ENCODE data around the gene RNASE1. TPM values are rescaled to one million over a fixed set of nuclear protein-coding genes. Genes with fewer than 3 reads are reported as not detected.

RNASE1 gene
- polyA plus RNA-seq, 1 donor (not counting 4 experiments of a cell fraction or from before 2014, with no cell fraction given): 0.09 TPM

DNA sequence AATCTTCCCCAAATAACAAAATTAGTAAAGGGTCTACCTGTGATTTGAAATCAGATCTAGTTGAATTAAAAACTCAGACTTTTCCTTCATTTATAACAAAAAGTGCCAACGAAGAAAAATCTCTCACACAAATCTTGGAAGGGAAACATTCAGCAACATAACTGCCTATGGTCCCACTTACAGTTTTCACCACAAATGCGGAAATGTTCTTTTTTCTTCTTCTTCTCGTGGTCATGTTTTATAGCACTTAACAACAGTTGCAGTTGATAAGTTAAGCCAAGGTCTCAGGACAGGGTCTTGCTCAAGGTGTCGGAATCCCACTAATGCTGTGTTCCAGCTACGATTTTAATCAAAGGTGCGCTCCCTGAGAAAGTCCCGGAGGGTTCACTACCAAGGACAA, 11.5 kb downstream of the RNASE1 start:
- Histone ChIP-seq H3K4me2 (ENCODE audit: control insufficient read depth, extremely low read depth, insufficient read depth, low read depth, low read length) (no peak overlapping the region), H3K9ac (ENCODE audit: control insufficient read depth, extremely low read depth, insufficient read depth, low read length) (no peak overlapping the region), H2AFZ (ENCODE audit: control insufficient read depth, low read length) (no peak overlapping the region), H3K9me1 (ENCODE audit: control insufficient read depth, extremely low read depth, insufficient read depth, low read length) (no peaks in the 10 kb centered on the region), H3K27ac (ENCODE audit: control insufficient read depth, insufficient read depth, low read length) (no peak overlapping the region), H3K27me3 (ENCODE audit: control insufficient read depth, extremely low read depth, insufficient read depth, low read length) (no peaks in the 10 kb centered on the region), H3K79me2 (ENCODE audit: control insufficient read depth, insufficient read depth, low read length) (no peaks in the 10 kb centered on the region), H3K9me3 (ENCODE audit: control insufficient read depth, low read depth, low read length) (no peaks in the 10 kb centered on the region), H4K20me1 (ENCODE audit: control insufficient read depth, extremely low read depth, insufficient read depth, low read length) (no peaks in the 10 kb centered on the region), H3K4me1 (ENCODE audit: control insufficient read depth, extremely low read depth, insufficient read depth, low read length) (no peaks in the 10 kb centered on the region), H3K4me3 (ENCODE audit: control insufficient read depth in 2 of 3, extremely low read depth in 1 of 3, insufficient read depth in 2 of 3, low read depth in 1 of 3, low read length in 3 of 3) (no peak overlapping the region), H3K36me3 (ENCODE audit: control insufficient read depth in 2 of 2, extremely low read depth in 1 of 2, insufficient read depth in 2 of 2, low read length in 2 of 2) (no peaks in the 10 kb centered on the region)
- no peak for FAIRE-seq
- dilution Hi-C loops (cut with MboI; ENCODE audit: extremely low pct_ligation_motif_present, low sequenced_read_pairs): no loop called here
- no peak for DNase-seq (ENCODE audit: low read depth, low spot score)
- TF ChIP-seq EZH2 (IDR thresholded peaks at IDR 0.05; ENCODE audit: low read length): no peak
- TF ChIP-seq CTCF (optimal IDR thresholded peaks at IDR 0.05 in 1 of 3, IDR thresholded peaks at IDR 0.05 in 1 of 3, conservative IDR thresholded peaks at IDR 0.05 in 1 of 3; ENCODE audit: extremely low read depth in 1 of 3, insufficient read depth in 2 of 3, low read length in 3 of 3): no peak

GRCh38 chr14:20790464-20791116, 12.1 kb downstream of the RNASE1 start:
- FAIRE-seq (no peak), DNase-seq (ENCODE audit: low read depth, low spot score) (no peak)
- Histone ChIP-seq H3K36me3 (ENCODE audit: control insufficient read depth in 2 of 2, extremely low read depth in 1 of 2, insufficient read depth in 2 of 2, low read length in 2 of 2) (no peaks in the 10 kb centered on the region), H3K4me2 (ENCODE audit: control insufficient read depth, extremely low read depth, insufficient read depth, low read depth, low read length) (no peak overlapping the region), H3K27me3 (ENCODE audit: control insufficient read depth, extremely low read depth, insufficient read depth, low read length) (no peaks in the 10 kb centered on the region), H3K27ac (ENCODE audit: control insufficient read depth, insufficient read depth, low read length) (no peak overlapping the region), H4K20me1 (ENCODE audit: control insufficient read depth, extremely low read depth, insufficient read depth, low read length) (no peaks in the 10 kb centered on the region), H3K4me1 (ENCODE audit: control insufficient read depth, extremely low read depth, insufficient read depth, low read length) (no peaks in the 10 kb centered on the region), H2AFZ (ENCODE audit: control insufficient read depth, low read length) (no peak overlapping the region), H3K79me2 (ENCODE audit: control insufficient read depth, insufficient read depth, low read length) (no peaks in the 10 kb centered on the region), H3K9ac (ENCODE audit: control insufficient read depth, extremely low read depth, insufficient read depth, low read length) (no peak overlapping the region), H3K9me1 (ENCODE audit: control insufficient read depth, extremely low read depth, insufficient read depth, low read length) (no peaks in the 10 kb centered on the region), H3K4me3 (ENCODE audit: control insufficient read depth in 2 of 3, extremely low read depth in 1 of 3, insufficient read depth in 2 of 3, low read depth in 1 of 3, low read length in 3 of 3) (no peak overlapping the region), H3K9me3 (ENCODE audit: control insufficient read depth, low read depth, low read length) (no peaks in the 10 kb centered on the region)
- no peak for TF ChIP-seq EZH2 (IDR thresholded peaks at IDR 0.05; ENCODE audit: low read length)
- dilution Hi-C loops (cut with MboI; ENCODE audit: extremely low pct_ligation_motif_present, low sequenced_read_pairs): no loop called here
